D721Med (cell line): ENCODE results near the gene RBM48.
"Not testable (repeated sequence)": the region's sequence is repeated elsewhere in the genome, so short reads cannot be mapped to it uniquely, and the experiment has no call there.

ENCODE experiments used
- DNase-seq: peaks from one replicate; pipeline ENCODE4 v3.0.0; 2011; ENCODE audit warnings: low spot score; ENCODE audit not compliant: insufficient read length
- FAIRE-seq: peaks from 2 replicates; lab custom pipeline; 2011; peaks lifted over from hg19 to GRCh38; lab: Jason Lieb, UNC
- CTCF ChIP-seq: IDR thresholded peaks from 2 replicates; pipeline ENCODE4 v1.5.1; 2012; ENCODE audit warnings: mild to moderate bottlenecking, control low read depth; ENCODE audit not compliant: insufficient read depth; ENCODE audit errors: missing control alignments

The RBM48 gene

GRCh38 chr7:92517631-92518030 lies 11.0 kb upstream of the RBM48 start:
- DNase-seq, result no peak
- TF ChIP-seq CTCF, result no peak
- FAIRE-seq, result no peak

GRCh38 chr7:92520024-92520423 lies 8.6 kb upstream of the RBM48 start:
- FAIRE-seq (no peak), DNase-seq (no peak)

GRCh38 chr7:92523110-92523509 lies 5.5 kb upstream of the RBM48 start:
- FAIRE-seq (no peak), DNase-seq (no peak)
- no peak for TF ChIP-seq CTCF

More at GRCh38 chr7:92520024-92520423, 8.6 kb upstream of the RBM48 start:
- no peak for TF ChIP-seq CTCF

DNA sequence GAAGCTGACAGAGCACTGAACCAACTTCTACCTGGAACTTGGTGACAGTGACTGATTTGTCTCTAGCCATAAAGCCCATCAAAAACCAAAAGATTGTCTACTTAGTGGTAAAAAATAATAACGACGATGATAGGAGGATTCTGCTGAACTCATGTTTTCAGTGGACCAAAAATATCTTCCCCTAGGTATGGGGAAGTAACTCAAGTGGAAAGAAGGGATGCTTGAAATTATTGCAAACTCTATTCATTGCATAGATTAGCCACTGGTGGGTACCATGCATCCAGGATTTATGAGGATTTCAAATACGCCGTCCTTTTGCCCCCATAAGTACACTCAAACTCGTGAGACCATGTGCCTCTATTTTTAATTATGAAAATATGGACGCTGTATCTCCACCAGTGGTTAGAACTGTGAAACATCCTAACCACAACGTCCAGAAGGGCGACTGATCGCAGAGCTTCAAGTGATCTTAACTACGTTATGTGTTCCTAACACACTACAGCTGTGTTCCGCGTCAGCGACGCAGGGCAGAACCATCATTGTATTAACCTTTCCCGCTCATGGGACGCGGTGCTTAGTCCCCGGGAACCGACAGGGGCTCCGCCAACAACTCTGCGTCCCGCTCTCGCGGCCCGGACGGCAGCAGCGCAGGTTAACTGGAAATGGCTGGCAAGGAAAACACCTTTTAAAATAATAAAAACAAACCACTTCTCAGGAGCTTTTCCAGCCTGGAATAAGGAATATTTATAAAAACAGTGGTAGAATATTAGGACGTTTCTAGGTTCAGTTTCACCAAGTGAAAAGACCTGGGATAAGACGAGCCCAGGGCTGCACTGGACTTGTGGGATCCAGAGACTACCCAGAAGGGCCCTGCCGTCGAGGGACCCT lies 1.1 kb upstream of the RBM48 start:
- no peak for DNase-seq
- TF ChIP-seq CTCF, result no peak
- FAIRE-seq, result no peak

DNA sequence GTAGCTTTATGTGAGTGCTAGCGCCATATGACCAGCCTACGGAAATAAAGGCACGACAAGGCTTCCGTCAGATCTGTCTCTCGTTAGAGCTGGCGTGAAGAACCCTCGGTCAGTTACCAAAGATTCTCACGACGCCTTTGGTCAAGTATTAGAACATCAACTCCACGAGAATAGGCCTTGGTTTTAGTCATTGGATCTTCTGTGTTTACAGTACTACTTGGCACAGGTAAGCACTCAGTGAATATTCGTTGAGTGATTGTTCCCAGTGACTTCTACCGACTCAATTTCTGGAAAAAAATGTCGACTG lies 316 bp downstream of the RBM48 start:
- no peak for TF ChIP-seq CTCF
- FAIRE-seq (no peak), DNase-seq (no peak)

- FAIRE-seq (no peak), DNase-seq (no peak)
- no peak for TF ChIP-seq CTCF
Measured at GRCh38 chr7:92534572-92534971, 6.0 kb downstream of the RBM48 start.

- FAIRE-seq, DNase-seq: not testable (repeated sequence)
Measured at GRCh38 chr7:92543542-92543941, 14.9 kb downstream of the RBM48 start.

GRCh38 chr7:92545116-92545515 lies 16.5 kb downstream of the RBM48 start:
- not testable (repeated sequence) for DNase-seq, FAIRE-seq
